Measurements from ENCODE around the gene TMEM72.

Gene TMEM72

GRCh38 chr10:44983895-44984278 is 72.8 kb downstream of the TMEM72 start:
- Histone ChIP-seq H2AFZ (no peak overlapping the region), H3K4me2 (ENCODE audit: low read length) (no peak overlapping the region), H3K27me3 (ENCODE audit: control insufficient read depth, insufficient read depth, low read length) (no peaks in the 10 kb centered on the region), H3K9ac (no peak overlapping the region), H3K4me1 (peaks cover 1% of the 10 kb centered on the region), H3K79me2 (no peaks in the 10 kb centered on the region), H3K4me3 (ENCODE audit: low read depth, low read length) (no peak overlapping the region), H3K36me3 (ENCODE audit: control insufficient read depth, insufficient read depth, low read length) (no peaks in the 10 kb centered on the region), H3K27ac (no peak overlapping the region), H3K9me3 (ENCODE audit: control insufficient read depth, low read length) (no peaks in the 10 kb centered on the region)
- TF ChIP-seq CTCF (IDR thresholded peaks at IDR 0.05), result no peak

- Histone ChIP-seq H3K4me1 (no peaks in the 10 kb centered on the region), H3K4me3 (ENCODE audit: low read depth, low read length) (no peak overlapping the region), H3K4me2 (ENCODE audit: low read length) (no peak overlapping the region), H3K36me3 (ENCODE audit: control insufficient read depth, insufficient read depth, low read length) (no peaks in the 10 kb centered on the region), H3K79me2 (no peaks in the 10 kb centered on the region), H3K27me3 (ENCODE audit: control insufficient read depth, insufficient read depth, low read length) (no peaks in the 10 kb centered on the region), H3K9ac (no peak overlapping the region), H3K9me3 (ENCODE audit: control insufficient read depth, low read length) (no peaks in the 10 kb centered on the region), H3K27ac (peak overlapping the region; percentile 8), H2AFZ (no peak overlapping the region)
- TF ChIP-seq CTCF (IDR thresholded peaks at IDR 0.05), result no peak
Measured at GRCh38 chr10:44984671-44985101, 73.5 kb downstream of the TMEM72 start.

- peak overlapping the region; percentile 8 for H3K27ac ChIP-seq
- TF ChIP-seq CTCF (IDR thresholded peaks at IDR 0.05), result no peak
Measured at GRCh38 chr10:44985175-44985681, 74.1 kb downstream of the TMEM72 start.

GRCh38 chr10:44986179-44986578 is 75.0 kb downstream of the TMEM72 start:
- H3K79me2 ChIP-seq, result no peaks in the 10 kb centered on the region
- H3K4me3 ChIP-seq (ENCODE audit: low read depth, low read length), result no peak overlapping the region
- H2AFZ ChIP-seq, result no peak overlapping the region
- H3K4me2 ChIP-seq (ENCODE audit: low read length), result no peak overlapping the region
- no peak overlapping the region for H3K27ac ChIP-seq
- H3K36me3 ChIP-seq (ENCODE audit: control insufficient read depth, insufficient read depth, low read length), result no peaks in the 10 kb centered on the region
- no peaks in the 10 kb centered on the region for H3K9me3 ChIP-seq (ENCODE audit: control insufficient read depth, low read length)
- no peaks in the 10 kb centered on the region for H3K27me3 ChIP-seq (ENCODE audit: control insufficient read depth, insufficient read depth, low read length)
- TF ChIP-seq CTCF (IDR thresholded peaks at IDR 0.05), result no peak
- no peak overlapping the region for H3K9ac ChIP-seq
- no peaks in the 10 kb centered on the region for H3K4me1 ChIP-seq

More at GRCh38 chr10:44985175-44985681, 74.1 kb downstream of the TMEM72 start:
- Histone ChIP-seq H3K9ac (no peak overlapping the region), H3K9me3 (ENCODE audit: control insufficient read depth, low read length) (no peaks in the 10 kb centered on the region), H3K4me2 (ENCODE audit: low read length) (no peak overlapping the region), H3K4me3 (ENCODE audit: low read depth, low read length) (no peak overlapping the region), H3K27me3 (ENCODE audit: control insufficient read depth, insufficient read depth, low read length) (no peaks in the 10 kb centered on the region), H3K4me1 (no peaks in the 10 kb centered on the region), H3K79me2 (no peaks in the 10 kb centered on the region), H3K36me3 (ENCODE audit: control insufficient read depth, insufficient read depth, low read length) (no peaks in the 10 kb centered on the region), H2AFZ (no peak overlapping the region)
